DND-41 (cell line): ENCODE measurements around the gene CNOT10.
A peak's percentile ranks its signal among the peaks of the same experiment; 100 is the strongest.

ENCODE experiments used
- ATAC-seq: fragments of 200-7000 bp; cut with Tn5 transposase; 3 replicates; pipeline ENCODE4 v1.9.1; 2021; ENCODE audit warnings: low read depth; ENCODE audit not compliant: insufficient read depth
- DNase-seq: peaks from one replicate; pipeline ENCODE4 v3.0.0-alpha.2; 2020
- H2AFZ ChIP-seq: 2 replicates; pipeline ENCODE4 v1.6.0; 2012; ENCODE audit warnings: low read depth, low read length
- H3K27ac ChIP-seq: 2 replicates; pipeline ENCODE4 v1.5.1; 2012; ENCODE audit warnings: low read length, inconsistent platforms
- H3K27me3 ChIP-seq: fragments of 200-600 bp; sonication (generic); 2 replicates; pipeline ENCODE4 v1.6.0; 2012; ENCODE audit warnings: low read length, mild to moderate bottlenecking, inconsistent platforms; ENCODE audit not compliant: insufficient read depth, poor library complexity
- H3K36me3 ChIP-seq: 2 replicates; pipeline ENCODE4 v1.5.1; 2012; ENCODE audit warnings: low read length, inconsistent platforms; ENCODE audit not compliant: insufficient read depth
- H3K4me1 ChIP-seq: 2 replicates; pipeline ENCODE4 v1.5.1; 2012; ENCODE audit warnings: mild to moderate bottlenecking, low read length; ENCODE audit not compliant: insufficient read depth
- H3K4me2 ChIP-seq: 2 replicates; pipeline ENCODE4 v1.6.0; 2012; ENCODE audit warnings: mild to moderate bottlenecking, moderate library complexity, low read length, inconsistent platforms; ENCODE audit not compliant: insufficient read depth
- H3K4me3 ChIP-seq, 2 experiments: fragments of 200-600 bp in 1 of 2; shearing (Covaris generic) in 1 of 2; 2 replicates each; pipeline ENCODE4 v1.5.1; 2012 to 2016; ENCODE audit warnings: inconsistent platforms in 2 of 2, low read length in 2 of 2, mild to moderate bottlenecking in 2 of 2, low read depth in 1 of 2, moderate library complexity in 1 of 2
- H3K79me2 ChIP-seq: 2 replicates; pipeline ENCODE4 v1.6.0; 2012; ENCODE audit warnings: low read length, inconsistent platforms; ENCODE audit not compliant: insufficient read depth
- H3K9ac ChIP-seq: 2 replicates; pipeline ENCODE4 v1.6.0; 2012; ENCODE audit warnings: low read depth, mild to moderate bottlenecking, inconsistent platforms, low read length, moderate library complexity
- H3K9me3 ChIP-seq: 2 replicates; pipeline ENCODE4 v1.5.1; 2012; ENCODE audit warnings: low read length, moderate library complexity, mild to moderate bottlenecking, inconsistent platforms; ENCODE audit not compliant: insufficient read depth, severe bottlenecking
- H4K20me1 ChIP-seq: 2 replicates; pipeline ENCODE4 v1.6.0; 2012; ENCODE audit warnings: low read length; ENCODE audit not compliant: insufficient read depth
- CTCF ChIP-seq: IDR thresholded peaks from 2 replicates; pipeline ENCODE4 v1.5.1; 2012; ENCODE audit warnings: borderline replicate concordance, low read length, moderate library complexity, mild to moderate bottlenecking; ENCODE audit not compliant: poor library complexity, severe bottlenecking; ENCODE audit errors: extremely low read depth
- EZH2 ChIP-seq: IDR thresholded peaks from 3 replicates; pipeline ENCODE4 v1.6.1; 2012; ENCODE audit warnings: borderline replicate concordance, low read depth, mild to moderate bottlenecking, moderate library complexity, low read length, inconsistent platforms; ENCODE audit not compliant: severe bottlenecking

The CNOT10 gene

GRCh38 chr3:32686713-32687112 is 1.7 kb downstream of the CNOT10 start:
- peak overlapping the region; percentile 93 to 98; a peak in 2 of 4 replicates for H3K4me3 ChIP-seq
- peaks cover 34% of the 10 kb centered on the region for H3K4me1 ChIP-seq
- H3K9ac ChIP-seq: peak overlapping the region; percentile 89
- H2AFZ ChIP-seq: no peak overlapping the region
- DNase-seq (no peak), ATAC-seq (no peak)
- TF ChIP-seq EZH2 (no peak), CTCF (no peak)
- no peaks in the 10 kb centered on the region for H3K27me3 ChIP-seq
- H3K4me2 ChIP-seq: peak overlapping the region; percentile 77
- peaks cover 20% of the 10 kb centered on the region for H3K36me3 ChIP-seq
- no peaks in the 10 kb centered on the region for H3K9me3 ChIP-seq
- H3K27ac ChIP-seq: 0 out of 2 replicates have a peak overlapping the region, but pooled peaks have one; percentile 12
- H4K20me1 ChIP-seq: peaks cover 14% of the 10 kb centered on the region
- H3K79me2 ChIP-seq: peaks cover 57% of the 10 kb centered on the region

- DNase-seq (no peak), ATAC-seq (no peak)
- Histone ChIP-seq H2AFZ (no peak overlapping the region), H3K27ac (no peak overlapping the region), H3K4me3 (no peak overlapping the region), H3K4me2 (no peak overlapping the region), H3K36me3 (peaks cover 42% of the 10 kb centered on the region), H3K9ac (no peak overlapping the region), H3K4me1 (peaks cover 12% of the 10 kb centered on the region), H4K20me1 (peaks cover 18% of the 10 kb centered on the region; the same call in 1 of the 2 replicates), H3K27me3 (no peaks in the 10 kb centered on the region), H3K79me2 (peaks cover 89% of the 10 kb centered on the region), H3K9me3 (no peaks in the 10 kb centered on the region)
- no peak for TF ChIP-seq CTCF
- TF ChIP-seq EZH2: no peak
These were observed 6.9 kb downstream of the CNOT10 start for GRCh38 chr3:32691847-32692246.

GRCh38 chr3:32696523-32696922 is 11.5 kb downstream of the CNOT10 start:
- no peak overlapping the region for H3K27ac ChIP-seq
- H3K79me2 ChIP-seq: peaks cover 94% of the 10 kb centered on the region
- ATAC-seq: no peak
- H3K4me2 ChIP-seq: no peak overlapping the region
- DNase-seq: no peak
- H3K9ac ChIP-seq: no peak overlapping the region
- no peaks in the 10 kb centered on the region for H3K9me3 ChIP-seq
- H3K27me3 ChIP-seq: no peaks in the 10 kb centered on the region
- H4K20me1 ChIP-seq: peaks cover 17% of the 10 kb centered on the region; the same call in 1 of the 2 replicates
- H3K36me3 ChIP-seq: peaks cover 32% of the 10 kb centered on the region
- H3K4me3 ChIP-seq: no peak overlapping the region
- no peak overlapping the region for H2AFZ ChIP-seq
- TF ChIP-seq CTCF: no peak
- TF ChIP-seq EZH2: no peak
- no peaks in the 10 kb centered on the region for H3K4me1 ChIP-seq

GRCh38 chr3:32698506-32698905 is 13.5 kb downstream of the CNOT10 start:
- Histone ChIP-seq H3K27me3 (no peaks in the 10 kb centered on the region), H3K9ac (no peak overlapping the region)
- TF ChIP-seq CTCF (no peak), EZH2 (no peak)

More at GRCh38 chr3:32698506-32698905, 13.5 kb downstream of the CNOT10 start:
- Histone ChIP-seq H2AFZ (no peak overlapping the region), H3K4me3 (no peak overlapping the region), H3K79me2 (peaks cover 86% of the 10 kb centered on the region), H3K9me3 (no peaks in the 10 kb centered on the region), H3K4me1 (no peaks in the 10 kb centered on the region), H3K36me3 (peaks cover 19% of the 10 kb centered on the region), H4K20me1 (peaks cover 11% of the 10 kb centered on the region; the same call in 1 of the 2 replicates), H3K4me2 (no peak overlapping the region), H3K27ac (no peak overlapping the region)
- ATAC-seq (no peak), DNase-seq (no peak)
